HepG2 (cell line): Measurements from ENCODE around the gene LCORL. TPM values are rescaled to one million over a fixed set of nuclear protein-coding genes. Genes with fewer than 3 reads are reported as not detected.
A peak's percentile ranks its signal among the peaks of the same experiment; 100 is the strongest.

Experiments
- ATRX ChIP-seq: sonication (generic); formaldehyde crosslinking; IDR thresholded peaks from 2 replicates; pipeline ENCODE4 v1.4.0; 2020; ENCODE audit warnings: missing genetic modification reagents, borderline replicate concordance
- CAMTA2 ChIP-seq: sonication (generic); formaldehyde crosslinking; IDR thresholded peaks from 2 replicates; pipeline ENCODE4 v1.4.0; 2020; ENCODE audit warnings: mild to moderate bottlenecking, missing genetic modification reagents, borderline replicate concordance
- CBX1 ChIP-seq: IDR thresholded peaks from one replicate; pipeline ENCODE4 v1.6.1; 2016; ENCODE audit warnings: antibody characterized with exemption, low read depth
- CBX5 ChIP-seq: sonication (generic); formaldehyde crosslinking; IDR thresholded peaks from 2 replicates; pipeline ENCODE4 v1.4.0; 2020; ENCODE audit warnings: missing genetic modification reagents, borderline replicate concordance
- DNMT1 ChIP-seq: sonication (generic); formaldehyde crosslinking; IDR thresholded peaks from 2 replicates; pipeline ENCODE4 v1.5.1; 2020; ENCODE audit warnings: mild to moderate bottlenecking, missing genetic modification reagents
- FOSL1 ChIP-seq: sonication (generic); formaldehyde crosslinking; IDR thresholded peaks from 2 replicates; pipeline ENCODE4 v1.9.0; 2021; ENCODE audit warnings: missing genetic modification reagents, borderline replicate concordance
- FOXK2 ChIP-seq: fragments of 450-650 bp; IDR thresholded peaks from 2 replicates; pipeline ENCODE4 v1.6.1; 2016
- JUNB ChIP-seq: sonication (generic); formaldehyde crosslinking; IDR thresholded peaks from 2 replicates; pipeline ENCODE4 v1.8.0; 2022; ENCODE audit warnings: missing genetic modification reagents, mild to moderate bottlenecking, borderline replicate concordance
- KLF9 ChIP-seq: IDR thresholded peaks from 2 replicates; pipeline ENCODE4 v1.6.1; 2016; ENCODE audit warnings: low read depth
- MAF1 ChIP-seq: sonication (generic); formaldehyde crosslinking; IDR thresholded peaks from 2 replicates; pipeline ENCODE4 v1.5.0; 2020; ENCODE audit warnings: missing genetic modification reagents, borderline replicate concordance
- MAFG ChIP-seq: sonication (generic); formaldehyde crosslinking; IDR thresholded peaks from 2 replicates; pipeline ENCODE4 v1.5.1; 2020; ENCODE audit warnings: mild to moderate bottlenecking, missing genetic modification reagents
- MED13 ChIP-seq: sonication (generic); formaldehyde crosslinking; IDR thresholded peaks from 2 replicates; pipeline ENCODE4 v1.5.0; 2020; ENCODE audit warnings: missing genetic modification reagents
- NBN ChIP-seq: fragments of 450-650 bp; conservative IDR thresholded peaks from 2 replicates; pipeline ENCODE4 v1.6.1; 2017
- NFYB ChIP-seq: sonication (generic); formaldehyde crosslinking; IDR thresholded peaks from 2 replicates; pipeline ENCODE4 v1.4.0; 2020; ENCODE audit warnings: missing genetic modification reagents
- NR2F2 ChIP-seq: IDR thresholded peaks from 2 replicates; pipeline ENCODE4 v1.6.1; 2012; ENCODE audit warnings: low read depth, inconsistent platforms, borderline replicate concordance
- POLR2AphosphoS2 ChIP-seq: IDR thresholded peaks from 2 replicates; pipeline ENCODE4 v1.6.1; 2011; ENCODE audit warnings: low read depth, low read length, improper control_type of control experiment
- RAD51 ChIP-seq: fragments of 450-650 bp; IDR thresholded peaks from 2 replicates; pipeline ENCODE4 v1.6.1; 2016; ENCODE audit warnings: borderline replicate concordance
- SIN3B ChIP-seq: fragments of 150-350 bp; IDR thresholded peaks from 2 replicates; pipeline ENCODE4 v1.6.1; 2014; ENCODE audit warnings: low read length
- SRSF9 ChIP-seq: fragments of 200-400 bp; formaldehyde crosslinking; IDR thresholded peaks from 2 replicates; pipeline ENCODE4 v1.6.1; 2018; ENCODE audit warnings: borderline replicate concordance, mild to moderate bottlenecking, low read depth, low read length; ENCODE audit not compliant: insufficient read depth, poor library complexity, severe bottlenecking
- ZNF207 ChIP-seq: fragments of 450-650 bp; IDR thresholded peaks from 2 replicates; pipeline ENCODE4 v1.6.1; 2016; ENCODE audit warnings: antibody characterized with exemption, borderline replicate concordance
- ZNF33B ChIP-seq: sonication (generic); formaldehyde crosslinking; IDR thresholded peaks from 2 replicates; pipeline ENCODE4 v1.5.1; 2020; ENCODE audit warnings: mild to moderate bottlenecking, missing genetic modification reagents
- ZNF589 ChIP-seq: sonication (generic); formaldehyde crosslinking; conservative IDR thresholded peaks from 2 replicates; pipeline ENCODE4 v1.8.0; 2022; ENCODE audit warnings: mild to moderate bottlenecking, moderate library complexity, missing genetic modification reagents
- ZNF713 ChIP-seq: sonication (generic); formaldehyde crosslinking; IDR thresholded peaks from 2 replicates; pipeline ENCODE4 v1.4.0; 2020; ENCODE audit warnings: mild to moderate bottlenecking, missing genetic modification reagents
- ZZZ3 ChIP-seq: sonication (generic); formaldehyde crosslinking; IDR thresholded peaks from 2 replicates; pipeline ENCODE4 v1.4.0; 2020; ENCODE audit warnings: missing genetic modification reagents, mild to moderate bottlenecking, borderline replicate concordance
- polyA plus RNA-seq, 8 experiments: library from polyadenylated mRNA; depleted of rRNA in 3 of 8; stranded (reverse) in 7 of 8; unstranded in 1 of 8; fragments of >200 nt; fragmentation: Illumina TruSeq in 4 of 8; extraction: Trizol in 4 of 8; gene quantifications; 2 replicates each; pipeline versions ENCODE4 v1.2.1 to v1.2.3, GENCODE V29; 2011 to 2016; ENCODE audit warnings: low read depth in 4 of 8, missing spikeins in 1 of 8, mixed read lengths in 1 of 8; ENCODE audit not compliant: insufficient read depth in 1 of 8
- total RNA-seq, 5 experiments: library from RNA; depleted of rRNA; stranded (reverse); fragments of >200 nt; fragmentation: Illumina TruSeq; extraction: Trizol; gene quantifications; 2 replicates each; pipeline ENCODE4 v1.2.3, GENCODE V29; 2016; ENCODE audit warnings: low read depth in 1 of 5
- TF ChIP-seq, protein P1 (sequence below): sonication (generic); formaldehyde crosslinking; IDR thresholded peaks from 2 replicates; pipeline ENCODE4 v1.4.0; 2020; ENCODE audit warnings: missing genetic modification reagents
- TF ChIP-seq, protein P2 (sequence below): sonication (generic); formaldehyde crosslinking; IDR thresholded peaks from 2 replicates; pipeline ENCODE4 v1.4.0; 2020; ENCODE audit warnings: missing genetic modification reagents, borderline replicate concordance

The LCORL gene
- total and polyA plus RNA-seq, 2 of the 13 experiments (the other 11 are each of a cell fraction or from before 2014, with no cell fraction given) = 5.3 to 14.5 TPM

DNA sequence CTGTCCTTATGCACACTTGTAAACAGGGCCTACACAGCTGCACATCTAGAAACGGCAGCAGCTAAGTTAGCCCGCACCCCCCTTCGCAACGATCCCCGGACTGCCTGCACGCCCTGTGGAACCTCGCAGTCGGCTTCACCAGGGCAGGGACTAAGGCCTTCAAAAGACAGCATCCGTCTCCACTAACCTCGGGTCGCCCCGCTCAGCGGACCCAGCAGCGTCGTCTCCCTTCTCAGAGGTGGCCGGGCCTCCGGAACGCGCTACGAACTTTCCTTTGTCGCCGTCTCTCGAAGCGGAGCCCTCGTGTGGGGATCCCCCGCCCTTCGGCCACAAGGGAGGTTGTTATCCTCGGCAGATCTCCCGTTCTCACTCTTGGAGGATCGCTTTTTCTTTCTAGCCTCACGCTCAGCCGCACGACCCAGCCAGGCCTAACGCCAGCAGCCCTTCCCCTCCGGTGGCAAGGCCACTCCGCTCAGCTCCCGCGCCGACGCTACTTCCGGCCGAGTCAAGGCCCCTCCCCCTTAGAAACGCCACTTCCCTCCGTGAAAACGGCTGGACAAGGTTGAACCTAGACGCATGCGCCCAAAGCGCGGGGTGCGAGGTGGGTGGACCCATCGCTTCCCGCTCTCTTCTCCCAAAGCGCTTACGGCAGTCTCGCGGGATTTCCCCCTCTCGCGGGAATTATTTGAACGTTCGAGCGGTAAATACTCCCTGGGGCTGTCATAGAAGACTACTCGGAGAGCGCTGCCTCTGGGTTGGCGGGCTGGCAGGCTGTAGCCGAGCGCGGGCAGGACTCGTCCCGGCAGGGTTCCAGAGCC, 211.1 kb downstream of the LCORL start, which contains the start of the genes DCAF16 and NCAPG (continued):
- TF ChIP-seq SIN3B (peak; percentile 97), ZNF713 (CRISPR knock-in tag) (no peak), FOXK2 (0 out of 2 replicates have a peak, but pooled peaks have one; percentile 5), CAMTA2 (CRISPR knock-in tag) (peak; percentile 72; the same call in 1 of the 2 replicates), MAFG (CRISPR knock-in tag) (no peak), JUNB (CRISPR knock-in tag) (no peak), MED13 (no peak; the same call in 1 of the 2 replicates), RAD51 (no peak), DNMT1 (CRISPR knock-in tag) (no peak), ZNF589 (CRISPR knock-in tag) (peak; percentile 79; the same call in 1 of the 2 replicates), KLF9 (CRISPR knock-in tag) (no peak), NBN (no peak), ZNF207 (no peak), CBX5 (peak; percentile 32; the same call in 1 of the 2 replicates), MAF1 (CRISPR knock-in tag) (peak; percentile 67; the same call in 1 of the 2 replicates), NR2F2 (no peak), FOSL1 (CRISPR knock-in tag) (no peak), POLR2AphosphoS2 (no peak), SRSF9 (no peak), ATRX (no peak), CBX1 (peak; percentile 71), ZZZ3 (CRISPR knock-in tag) (peak; percentile 54; the same call in 1 of the 2 replicates), NFYB (CRISPR knock-in tag) (peak; percentile 65), ZNF33B (peak; percentile 82; the same call in 1 of the 2 replicates)
- TF ChIP-seq, protein P1, sequence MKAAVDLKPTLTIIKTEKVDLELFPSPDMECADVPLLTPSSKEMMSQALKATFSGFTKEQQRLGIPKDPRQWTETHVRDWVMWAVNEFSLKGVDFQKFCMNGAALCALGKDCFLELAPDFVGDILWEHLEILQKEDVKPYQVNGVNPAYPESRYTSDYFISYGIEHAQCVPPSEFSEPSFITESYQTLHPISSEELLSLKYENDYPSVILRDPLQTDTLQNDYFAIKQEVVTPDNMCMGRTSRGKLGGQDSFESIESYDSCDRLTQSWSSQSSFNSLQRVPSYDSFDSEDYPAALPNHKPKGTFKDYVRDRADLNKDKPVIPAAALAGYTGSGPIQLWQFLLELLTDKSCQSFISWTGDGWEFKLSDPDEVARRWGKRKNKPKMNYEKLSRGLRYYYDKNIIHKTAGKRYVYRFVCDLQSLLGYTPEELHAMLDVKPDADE (CRISPR knock-in tag) = 0 out of 2 replicates have a peak, but pooled peaks have one; percentile 53
- TF ChIP-seq, protein P2, sequence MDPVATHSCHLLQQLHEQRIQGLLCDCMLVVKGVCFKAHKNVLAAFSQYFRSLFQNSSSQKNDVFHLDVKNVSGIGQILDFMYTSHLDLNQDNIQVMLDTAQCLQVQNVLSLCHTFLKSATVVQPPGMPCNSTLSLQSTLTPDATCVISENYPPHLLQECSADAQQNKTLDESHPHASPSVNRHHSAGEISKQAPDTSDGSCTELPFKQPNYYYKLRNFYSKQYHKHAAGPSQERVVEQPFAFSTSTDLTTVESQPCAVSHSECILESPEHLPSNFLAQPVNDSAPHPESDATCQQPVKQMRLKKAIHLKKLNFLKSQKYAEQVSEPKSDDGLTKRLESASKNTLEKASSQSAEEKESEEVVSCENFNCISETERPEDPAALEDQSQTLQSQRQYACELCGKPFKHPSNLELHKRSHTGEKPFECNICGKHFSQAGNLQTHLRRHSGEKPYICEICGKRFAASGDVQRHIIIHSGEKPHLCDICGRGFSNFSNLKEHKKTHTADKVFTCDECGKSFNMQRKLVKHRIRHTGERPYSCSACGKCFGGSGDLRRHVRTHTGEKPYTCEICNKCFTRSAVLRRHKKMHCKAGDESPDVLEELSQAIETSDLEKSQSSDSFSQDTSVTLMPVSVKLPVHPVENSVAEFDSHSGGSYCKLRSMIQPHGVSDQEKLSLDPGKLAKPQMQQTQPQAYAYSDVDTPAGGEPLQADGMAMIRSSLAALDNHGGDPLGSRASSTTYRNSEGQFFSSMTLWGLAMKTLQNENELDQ (CRISPR knock-in tag) = no peak
